GM10847 (cell line): ENCODE results near the gene PLPP7.

ENCODE experiments used
- POLR2A ChIP-seq: IDR thresholded peaks from 2 replicates; pipeline ENCODE4 v1.6.1; 2011; ENCODE audit not compliant: insufficient read length; ENCODE audit errors: extremely low read depth

The PLPP7 gene

GRCh38 chr9:131290767-131291370 lies 1.3 kb downstream of the PLPP7 start:
- TF ChIP-seq POLR2A = no peak

GRCh38 chr9:131291795-131292315 lies 2.3 kb downstream of the PLPP7 start:
- no peak for TF ChIP-seq POLR2A

- TF ChIP-seq POLR2A = no peak
Observed at GRCh38 chr9:131292937-131293336, 3.4 kb downstream of the PLPP7 start.

- no peak for TF ChIP-seq POLR2A
Observed at GRCh38 chr9:131296460-131296859, 6.9 kb downstream of the PLPP7 start.

GRCh38 chr9:131296906-131297500 lies 7.5 kb downstream of the PLPP7 start:
- no peak for TF ChIP-seq POLR2A

GRCh38 chr9:131297903-131298302 lies 8.4 kb downstream of the PLPP7 start:
- no peak for TF ChIP-seq POLR2A

- TF ChIP-seq POLR2A = no peak
Observed at GRCh38 chr9:131298341-131298740, 8.8 kb downstream of the PLPP7 start.

- no peak for TF ChIP-seq POLR2A
Observed at GRCh38 chr9:131298816-131299215, 9.3 kb downstream of the PLPP7 start.

GRCh38 chr9:131299346-131299960 lies 9.9 kb downstream of the PLPP7 start:
- TF ChIP-seq POLR2A = no peak

- TF ChIP-seq POLR2A = no peak
Observed at GRCh38 chr9:131299961-131300347, 10.4 kb downstream of the PLPP7 start.

- no peak for TF ChIP-seq POLR2A
Observed at GRCh38 chr9:131300444-131300843, 10.9 kb downstream of the PLPP7 start.

GRCh38 chr9:131302244-131303075 lies 12.9 kb downstream of the PLPP7 start:
- TF ChIP-seq POLR2A = no peak

- no peak for TF ChIP-seq POLR2A
Observed at GRCh38 chr9:131303381-131304321, 14.1 kb downstream of the PLPP7 start.

- TF ChIP-seq POLR2A = no peak
Observed at GRCh38 chr9:131304676-131305355, 15.3 kb downstream of the PLPP7 start.
